ENCODE data around the gene CRADD.

Gene CRADD

DNA sequence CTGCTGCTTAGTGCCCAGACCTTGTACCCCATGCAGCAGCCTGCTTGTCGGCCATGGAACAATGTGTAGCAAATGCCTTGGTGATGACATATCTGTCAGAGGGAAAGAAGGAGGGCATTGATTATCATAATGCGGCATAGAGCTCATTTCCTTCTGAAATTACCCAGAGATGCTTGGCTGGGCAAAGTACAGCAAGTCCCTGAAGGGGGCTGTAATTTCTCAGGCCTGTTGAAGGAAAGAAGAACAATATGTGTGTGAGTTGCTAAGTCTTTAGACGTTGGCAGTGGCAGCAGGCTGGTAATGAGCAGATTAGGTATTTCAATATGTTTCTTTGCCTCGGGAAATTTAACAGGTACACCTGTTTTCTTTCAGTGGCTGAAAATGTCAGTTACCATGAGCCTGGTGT is 128.6 kb downstream of the CRADD start:
- DNase-seq: peak in 3 of 51 donors; percentile 13 to 18 (median 18)

DNA sequence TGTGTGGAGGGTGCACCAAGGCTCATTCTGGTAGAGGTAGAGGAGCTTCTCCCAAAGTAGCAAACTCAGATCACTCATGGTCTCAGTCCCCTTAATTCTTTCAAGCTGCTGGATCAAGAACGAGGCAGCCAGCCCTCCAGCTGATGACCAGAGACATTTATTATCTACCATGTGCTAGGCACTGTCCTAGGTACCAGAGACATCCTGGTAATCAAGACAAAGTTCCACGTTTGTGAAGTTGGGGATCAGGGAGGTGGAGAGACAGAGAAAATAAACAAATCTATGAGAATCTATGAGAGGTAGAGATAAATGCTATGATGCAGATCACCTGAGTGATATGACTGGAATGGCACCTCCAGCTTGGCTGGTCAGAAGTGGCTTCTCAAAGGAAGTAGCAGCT is 130.2 kb downstream of the CRADD start:
- no peak for DNase-seq

- no peak for DNase-seq
Measured at GRCh38 chr12:93808169-93808899, 131.2 kb downstream of the CRADD start.

- DNase-seq: no peak
Measured at GRCh38 chr12:93812626-93813025, 135.5 kb downstream of the CRADD start.

GRCh38 chr12:93813186-93813585 is 136.0 kb downstream of the CRADD start:
- no peak for DNase-seq

DNA sequence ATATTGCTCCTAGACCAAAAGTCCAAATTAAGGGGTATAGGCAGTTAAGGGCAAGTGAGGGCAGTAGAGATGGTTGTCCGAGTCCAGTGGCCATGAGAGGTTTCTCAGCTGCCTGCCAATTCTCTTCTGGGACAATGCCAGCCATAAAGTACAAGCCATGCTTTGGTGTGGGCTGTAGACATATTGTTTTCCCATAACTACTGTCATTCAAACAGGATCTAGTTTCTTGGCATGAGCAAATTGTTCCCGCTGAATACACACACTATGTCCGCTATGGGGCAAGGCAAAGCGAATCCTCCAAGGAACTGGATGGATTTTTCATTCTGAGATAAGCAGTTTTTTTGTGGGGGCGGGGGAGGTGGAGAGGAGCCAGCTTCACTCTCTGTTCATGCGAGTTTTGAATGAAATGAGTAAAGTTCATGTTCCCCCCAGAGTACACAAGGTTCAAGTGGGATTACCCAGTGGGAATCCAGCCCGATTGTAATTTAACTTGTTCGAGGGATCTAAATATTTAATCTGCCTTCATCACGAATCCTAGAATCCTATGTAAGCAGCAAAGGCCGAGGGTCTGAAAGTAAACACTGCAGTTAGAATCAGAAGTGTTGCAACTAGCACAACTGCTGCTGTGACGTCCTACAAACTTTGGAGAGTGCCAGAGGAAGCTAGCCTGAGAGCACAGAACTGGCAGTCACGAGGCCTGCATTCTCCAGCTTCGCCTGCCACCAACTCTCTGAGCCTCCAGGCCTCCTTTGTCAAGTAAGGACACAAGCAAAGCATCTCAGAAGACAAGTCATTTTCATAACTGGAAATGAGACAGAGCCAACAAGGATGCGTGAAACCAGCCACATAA is 137.0 kb downstream of the CRADD start:
- DNase-seq: peak in 37 of 51 donors; percentile 12 to 84 (median 61)

DNA sequence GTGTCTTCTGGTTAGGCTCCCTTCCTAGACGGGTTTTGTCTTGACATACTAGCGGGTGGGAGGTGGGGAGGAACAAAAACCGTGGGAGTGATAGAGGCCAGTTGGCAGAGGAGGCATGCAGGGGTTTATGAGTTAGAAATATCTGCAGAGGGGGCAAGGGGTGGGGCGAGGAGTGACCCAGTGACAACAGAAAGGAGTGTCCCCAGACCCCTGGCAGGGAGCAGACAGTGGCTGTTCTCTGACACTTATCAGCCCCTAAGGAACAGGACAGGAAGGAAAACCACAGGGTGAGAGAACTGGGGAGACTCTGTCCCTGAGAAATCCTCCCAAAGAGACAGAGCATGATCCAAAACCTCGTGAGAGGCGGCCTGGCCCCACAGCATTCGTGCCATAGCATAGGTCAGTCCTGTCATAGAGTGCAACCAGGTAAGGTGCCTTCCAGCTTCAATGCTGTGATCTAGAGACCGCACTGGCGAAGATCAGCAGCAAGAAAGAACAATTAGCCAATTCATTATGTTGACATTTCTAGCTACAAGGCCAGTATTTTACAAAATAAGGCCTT is 141.4 kb downstream of the CRADD start:
- DNase-seq: peak in 1 of 51 donors; percentile 18

- peak in 35 of 51 donors; percentile 4 to 80 (median 47) for DNase-seq
Measured at GRCh38 chr12:93819050-93819491, 141.9 kb downstream of the CRADD start.

- DNase-seq: peak in 2 of 51 donors; percentile 23 to 45
Measured at GRCh38 chr12:93823616-93824391, 146.6 kb downstream of the CRADD start.

DNA sequence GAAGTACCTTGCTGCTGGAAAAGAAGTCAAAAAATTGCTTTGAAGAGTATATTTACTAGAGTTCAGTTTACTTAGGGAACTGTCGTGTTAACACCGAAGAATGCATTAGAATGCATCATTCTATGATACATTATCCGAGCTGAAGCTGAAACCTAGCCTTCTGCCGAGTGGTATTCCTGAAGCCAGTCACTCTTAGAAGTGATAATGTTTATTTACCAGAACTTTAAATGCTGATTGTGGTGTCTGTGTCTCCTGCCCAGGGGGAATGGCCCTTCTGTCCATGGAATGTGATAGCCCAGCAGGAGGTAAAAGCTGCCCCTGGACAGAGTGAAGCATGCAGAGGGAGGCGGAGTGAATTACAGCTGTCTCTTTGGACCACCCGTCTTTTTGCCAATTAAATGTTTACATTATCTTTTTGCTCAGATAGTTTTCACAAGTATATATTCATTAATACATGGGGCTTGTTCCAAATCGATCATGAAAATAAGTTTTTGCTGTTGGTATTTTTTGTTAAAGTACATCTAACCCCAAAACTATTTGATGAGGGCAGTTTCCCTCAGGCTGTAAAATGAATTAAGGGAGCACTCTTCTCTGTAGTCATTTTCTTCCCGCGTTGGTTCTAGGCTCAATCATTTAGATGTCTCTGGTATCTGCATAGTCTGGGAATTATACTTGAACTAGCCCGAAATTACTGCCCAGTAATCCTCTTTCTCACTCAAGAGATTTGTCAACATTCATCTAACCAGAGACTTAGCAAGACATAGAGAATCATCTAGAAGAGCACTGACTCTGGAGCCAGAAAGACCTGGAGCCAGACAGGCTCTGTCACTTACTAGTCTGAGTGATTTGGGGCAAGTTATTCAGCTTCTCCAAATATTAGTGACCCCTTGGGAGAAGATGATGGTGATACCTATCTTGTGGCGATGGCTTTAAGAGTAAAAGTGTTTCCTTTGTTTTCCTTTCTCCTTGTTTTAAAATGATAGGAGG is 147.6 kb downstream of the CRADD start:
- no peak for DNase-seq

- no peak for DNase-seq
Measured at GRCh38 chr12:93825501-93825888, 148.3 kb downstream of the CRADD start.

DNA sequence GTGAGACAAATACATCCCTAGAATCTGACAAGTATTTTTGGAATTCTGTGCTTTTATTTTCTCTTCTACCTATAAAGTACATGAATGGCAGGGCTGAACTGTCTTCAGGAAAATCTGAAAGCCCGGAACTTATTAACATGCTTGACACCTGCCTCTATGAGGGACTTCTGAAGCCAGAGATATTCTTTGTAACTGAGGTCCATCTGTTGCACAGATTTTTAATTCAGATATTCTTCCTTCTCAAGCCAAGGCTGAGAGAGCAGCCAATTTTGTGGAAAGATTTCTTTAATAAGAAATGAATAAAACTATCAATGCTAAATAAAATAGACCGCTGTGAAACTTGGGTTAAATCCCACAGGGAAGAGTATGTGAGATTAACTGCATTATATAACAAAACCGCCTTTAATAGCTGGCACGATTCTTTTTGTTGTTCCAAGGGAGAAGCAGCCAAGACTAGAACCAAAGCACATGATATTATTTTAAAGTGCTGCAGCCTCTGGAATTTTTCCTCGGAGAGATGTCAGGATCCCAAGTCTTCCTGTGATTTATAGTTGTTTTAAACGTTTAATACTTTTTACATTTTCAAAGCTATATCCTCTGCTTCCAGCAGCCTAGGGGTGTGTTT is 148.9 kb downstream of the CRADD start:
- DNase-seq: peak in 1 of 51 donors; percentile 24

- no peak for DNase-seq
Measured at GRCh38 chr12:93827179-93827578, 150.0 kb downstream of the CRADD start.

DNA sequence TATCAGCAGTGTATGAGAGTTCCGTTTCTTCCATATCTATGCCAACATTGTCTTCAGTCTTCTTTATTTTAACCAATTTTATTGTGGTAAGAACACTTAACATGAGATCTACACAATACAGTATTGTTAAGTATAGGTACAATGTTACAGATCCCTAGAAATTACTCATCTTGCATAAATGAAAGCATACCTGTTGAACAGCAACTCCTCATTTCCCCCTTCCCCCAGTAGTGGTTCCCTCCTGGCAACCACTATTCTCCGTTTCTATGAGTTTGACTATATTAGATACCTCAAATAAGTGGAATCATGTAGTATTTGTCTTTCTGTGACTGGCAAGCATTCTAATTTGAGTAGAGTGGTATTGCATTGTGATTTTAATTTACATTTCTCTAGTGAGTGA is 150.5 kb downstream of the CRADD start:
- no peak for DNase-seq

GRCh38 chr12:93829016-93829415 is 151.8 kb downstream of the CRADD start:
- peak in 4 of 51 donors; percentile 4 to 17 (median 16) for DNase-seq

- no peak for DNase-seq
Measured at GRCh38 chr12:93831374-93831773, 154.2 kb downstream of the CRADD start.

GRCh38 chr12:93832131-93832530 is 155.0 kb downstream of the CRADD start:
- no peak for DNase-seq

DNA sequence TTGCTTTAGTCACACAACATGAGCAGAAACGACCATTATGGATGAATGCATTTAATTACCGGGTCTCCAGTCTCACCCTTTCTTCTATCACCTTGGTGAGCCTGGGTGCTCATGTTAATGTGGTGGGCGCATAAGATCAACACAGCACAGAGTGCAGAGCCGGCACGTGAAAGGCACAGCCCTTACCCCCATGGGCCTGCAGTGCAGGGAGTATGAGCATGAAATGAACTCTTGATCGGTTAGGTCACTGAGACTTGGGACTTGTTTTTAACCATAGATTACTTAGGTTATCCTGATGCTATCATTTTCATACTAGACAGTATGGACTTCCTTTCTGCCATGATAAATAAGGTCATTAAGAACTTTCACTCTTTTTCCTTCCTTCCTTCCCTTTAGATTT is 156.8 kb downstream of the CRADD start:
- DNase-seq: no peak

- DNase-seq: no peak
Measured at GRCh38 chr12:93836620-93837260, 159.6 kb downstream of the CRADD start.
